H9 (cell line): ENCODE data around the gene MBTPS1. TPM values are rescaled to one million over a fixed set of nuclear protein-coding genes. Genes with fewer than 3 reads are reported as not detected.

Experiments
- DNase-seq: peaks from one replicate; pipeline ENCODE4 v3.0.0-alpha.2; 2017
- H2AFZ ChIP-seq: one replicate; pipeline ENCODE4 v1.6.1; 2013; ENCODE audit warnings: mild to moderate bottlenecking, low read length, control low read depth, moderate library complexity
- H2AK5ac ChIP-seq: 2 replicates; pipeline ENCODE4 v1.6.1; 2013; ENCODE audit warnings: low read length, control low read depth, mixed read lengths; ENCODE audit not compliant: insufficient read length
- H2BK120ac ChIP-seq: one replicate; pipeline ENCODE4 v1.6.1; 2013; ENCODE audit warnings: low read depth, mild to moderate bottlenecking, low read length, control low read depth, inconsistent platforms; ENCODE audit not compliant: poor library complexity, severe bottlenecking
- H2BK12ac ChIP-seq: 2 replicates; pipeline ENCODE4 v1.6.1; 2013; ENCODE audit warnings: low read length, control low read depth, mixed read lengths, low read depth; ENCODE audit not compliant: insufficient read length
- H2BK15ac ChIP-seq: 2 replicates; pipeline ENCODE4 v1.6.1; 2013; ENCODE audit warnings: low read depth, low read length, control low read depth
- H2BK20ac ChIP-seq: one replicate; pipeline ENCODE4 v1.6.1; 2013; ENCODE audit warnings: low read depth, mild to moderate bottlenecking, low read length, control low read depth, inconsistent platforms; ENCODE audit not compliant: poor library complexity, severe bottlenecking
- H2BK5ac ChIP-seq: 2 replicates; pipeline ENCODE4 v1.6.1; 2013; ENCODE audit warnings: low read length, control low read depth, mixed read lengths; ENCODE audit not compliant: insufficient read length
- H3K14ac ChIP-seq: 2 replicates; pipeline ENCODE4 v1.6.1; 2013; ENCODE audit warnings: low read length, control low read depth; ENCODE audit not compliant: insufficient read depth
- H3K18ac ChIP-seq: 2 replicates; pipeline ENCODE4 v1.6.1; 2013; ENCODE audit warnings: low read depth, mild to moderate bottlenecking, mixed read lengths, low read length, control low read depth; ENCODE audit not compliant: insufficient read length
- H3K23ac ChIP-seq: 2 replicates; pipeline ENCODE4 v1.6.1; 2013; ENCODE audit warnings: low read length, control low read depth, mixed read lengths, low read depth; ENCODE audit not compliant: insufficient read length
- H3K23me2 ChIP-seq: 2 replicates; pipeline ENCODE4 v1.6.1; 2013; ENCODE audit warnings: low read depth, mild to moderate bottlenecking, mixed read lengths, low read length, control low read depth; ENCODE audit not compliant: insufficient read length, poor library complexity, severe bottlenecking
- H3K27ac ChIP-seq: 2 replicates; pipeline ENCODE4 v1.5.1; 2013; ENCODE audit warnings: low read length, control low read depth, mixed read lengths, low read depth; ENCODE audit not compliant: insufficient read length
- H3K27me3 ChIP-seq: 2 replicates; pipeline ENCODE4 v1.6.1; 2013; ENCODE audit warnings: low read length, control low read depth, inconsistent platforms; ENCODE audit not compliant: insufficient read depth
- H3K4ac ChIP-seq: 2 replicates; pipeline ENCODE4 v1.6.1; 2013; ENCODE audit warnings: low read depth, mild to moderate bottlenecking, control low read depth, inconsistent platforms, low read length, moderate library complexity
- H3K4me1 ChIP-seq: 2 replicates; pipeline ENCODE4 v1.6.1; 2013; ENCODE audit warnings: low read length, control low read depth, inconsistent platforms; ENCODE audit not compliant: insufficient read depth
- H3K4me2 ChIP-seq: 2 replicates; pipeline ENCODE4 v1.6.1; 2013; ENCODE audit warnings: low read length, control low read depth, mixed read lengths; ENCODE audit not compliant: insufficient read length, insufficient read depth
- H3K56ac ChIP-seq: 2 replicates; pipeline ENCODE4 v1.6.1; 2013; ENCODE audit warnings: low read depth, mild to moderate bottlenecking, mixed read lengths, low read length, control low read depth; ENCODE audit not compliant: insufficient read length
- H3K79me1 ChIP-seq: 2 replicates; pipeline ENCODE4 v1.6.1; 2013; ENCODE audit warnings: low read depth, mild to moderate bottlenecking, moderate library complexity, low read length, control low read depth, inconsistent platforms; ENCODE audit not compliant: insufficient read depth, poor library complexity, severe bottlenecking
- H3K79me2 ChIP-seq: 2 replicates; pipeline ENCODE4 v1.6.1; 2013; ENCODE audit warnings: low read length, control low read depth, inconsistent platforms; ENCODE audit not compliant: insufficient read depth
- H3K9ac ChIP-seq: 2 replicates; pipeline ENCODE4 v1.6.1; 2013; ENCODE audit warnings: low read length, control low read depth, mixed read lengths; ENCODE audit not compliant: insufficient read length; ENCODE audit errors: extremely low read depth
- H3K9me3 ChIP-seq: one replicate; pipeline ENCODE4 v1.6.1; 2013; ENCODE audit warnings: low read depth, low read length, inconsistent platforms; ENCODE audit not compliant: control insufficient read depth
- H3T11ph ChIP-seq: one replicate; pipeline ENCODE4 v1.6.1; 2013; ENCODE audit warnings: mild to moderate bottlenecking, low read length, control low read depth, inconsistent platforms
- H4K20me1 ChIP-seq: one replicate; pipeline ENCODE4 v1.6.1; 2013; ENCODE audit not compliant: control insufficient read depth, insufficient read length, insufficient read depth
- H4K5ac ChIP-seq: 2 replicates; pipeline ENCODE4 v1.6.1; 2013; ENCODE audit warnings: low read depth, mild to moderate bottlenecking, mixed read lengths, low read length, control low read depth; ENCODE audit not compliant: insufficient read length
- H4K8ac ChIP-seq: replicated peaks from 2 replicates; pipeline ENCODE4 v1.6.1; 2013; ENCODE audit warnings: low read length, control low read depth, mixed read lengths, low read depth; ENCODE audit not compliant: insufficient read length
- H4K91ac ChIP-seq: 2 replicates; pipeline ENCODE4 v1.6.1; 2013; ENCODE audit warnings: low read depth, mild to moderate bottlenecking, moderate library complexity, mixed read lengths, low read length, control low read depth; ENCODE audit not compliant: insufficient read length
- H3K27ac Mint-ChIP-seq, 3 experiments: 2 replicates in 2 of 3; 3 replicates in 1 of 3; pipeline ENCODE4 v1.8.0; 2020 to 2021; ENCODE audit warnings: mixed read lengths in 3 of 3, mild to moderate bottlenecking in 1 of 3, moderate library complexity in 1 of 3
- H3K27me3 Mint-ChIP-seq: 2 replicates; pipeline ENCODE4 v1.8.0; 2021; ENCODE audit warnings: low read depth, mild to moderate bottlenecking, moderate library complexity, mixed read lengths
- H3K36me3 Mint-ChIP-seq, 3 experiments: 2 replicates in 2 of 3; 3 replicates in 1 of 3; pipeline ENCODE4 v1.8.0; 2020 to 2021; ENCODE audit warnings: low read depth in 3 of 3, mixed read lengths in 3 of 3; ENCODE audit not compliant: insufficient read depth in 1 of 3
- H3K4me1 Mint-ChIP-seq, 2 experiments: 2 replicates each; pipeline ENCODE4 v1.8.0; 2020; ENCODE audit warnings: mixed read lengths in 2 of 2
- H3K4me3 Mint-ChIP-seq, 2 experiments: 2 replicates in 1 of 2; 3 replicates in 1 of 2; pipeline ENCODE4 v1.8.0; 2020 to 2021; ENCODE audit warnings: mild to moderate bottlenecking in 2 of 2, mixed read lengths in 2 of 2, moderate library complexity in 1 of 2
- H3K9me3 Mint-ChIP-seq, 2 experiments: 2 replicates in 1 of 2; 3 replicates in 1 of 2; pipeline ENCODE4 v1.8.0; 2020; ENCODE audit warnings: mild to moderate bottlenecking in 2 of 2, mixed read lengths in 2 of 2, moderate library complexity in 1 of 2
- WGBS: extraction: QIAGEN DNeasy Blood & Tissue Kit; methylation state at CpG from one replicate; pipeline ENCODE4 v1.1.7; 2013; ENCODE audit warnings: missing lambda C conversion rate, low lambda C conversion rate, mixed read lengths; ENCODE audit not compliant: insufficient read length; ENCODE audit errors: extremely low coverage; 5-methylcytosine and 5-hydroxymethylcytosine counted together
- total RNA-seq: library from RNA; stranded (reverse); gene quantifications from 2 replicates; pipeline ENCODE4 v1.2.1, GENCODE V29; 2021
- TF ChIP-seq, protein P1 (sequence below): fragments of 200-600 bp; sonication (generic); conservative IDR thresholded peaks from 3 replicates; pipeline ENCODE4 v1.8.0; 2021; ENCODE audit warnings: antibody characterized with exemption, mild to moderate bottlenecking

MBTPS1 gene
- total RNA-seq, 1 experiment from 2014 or later, result 48.7 TPM

- no peak overlapping the region for H3K4ac ChIP-seq
- H3K79me1 ChIP-seq, result no peaks in the 10 kb centered on the region
- no peaks in the 10 kb centered on the region for H3K4me1 ChIP-seq
- H3K4me1 Mint-ChIP-seq, result no peaks in the 10 kb centered on the region
- H3K27ac Mint-ChIP-seq, result no peak overlapping the region
- no peak overlapping the region for H3K56ac ChIP-seq
- H4K8ac ChIP-seq, result no peak overlapping the region
- H4K20me1 ChIP-seq, result no peaks in the 10 kb centered on the region
- no peak overlapping the region for H2BK12ac ChIP-seq
- no peaks in the 10 kb centered on the region for H3K9me3 Mint-ChIP-seq
- no peak overlapping the region for H4K5ac ChIP-seq
- no peaks in the 10 kb centered on the region for H3K27me3 ChIP-seq
- no CpG with 5 or more reads among the region's 3 CpGs for WGBS
- no peak overlapping the region for H2AK5ac ChIP-seq
- no peak overlapping the region for H3T11ph ChIP-seq
- H3K18ac ChIP-seq, result no peak overlapping the region
- H4K91ac ChIP-seq, result no peak overlapping the region
- no peaks in the 10 kb centered on the region for H3K79me2 ChIP-seq
- no peak overlapping the region for H3K23ac ChIP-seq
- H3K27me3 Mint-ChIP-seq, result no peaks in the 10 kb centered on the region
- H3K4me3 Mint-ChIP-seq, result no peak overlapping the region
- H3K9me3 ChIP-seq, result no peaks in the 10 kb centered on the region
- no peak overlapping the region for H3K27ac ChIP-seq
- DNase-seq, result no peak
- H3K14ac ChIP-seq, result no peak overlapping the region
- H3K9ac ChIP-seq, result no peak overlapping the region
- H2BK120ac ChIP-seq, result no peak overlapping the region
- TF ChIP-seq, protein P1, sequence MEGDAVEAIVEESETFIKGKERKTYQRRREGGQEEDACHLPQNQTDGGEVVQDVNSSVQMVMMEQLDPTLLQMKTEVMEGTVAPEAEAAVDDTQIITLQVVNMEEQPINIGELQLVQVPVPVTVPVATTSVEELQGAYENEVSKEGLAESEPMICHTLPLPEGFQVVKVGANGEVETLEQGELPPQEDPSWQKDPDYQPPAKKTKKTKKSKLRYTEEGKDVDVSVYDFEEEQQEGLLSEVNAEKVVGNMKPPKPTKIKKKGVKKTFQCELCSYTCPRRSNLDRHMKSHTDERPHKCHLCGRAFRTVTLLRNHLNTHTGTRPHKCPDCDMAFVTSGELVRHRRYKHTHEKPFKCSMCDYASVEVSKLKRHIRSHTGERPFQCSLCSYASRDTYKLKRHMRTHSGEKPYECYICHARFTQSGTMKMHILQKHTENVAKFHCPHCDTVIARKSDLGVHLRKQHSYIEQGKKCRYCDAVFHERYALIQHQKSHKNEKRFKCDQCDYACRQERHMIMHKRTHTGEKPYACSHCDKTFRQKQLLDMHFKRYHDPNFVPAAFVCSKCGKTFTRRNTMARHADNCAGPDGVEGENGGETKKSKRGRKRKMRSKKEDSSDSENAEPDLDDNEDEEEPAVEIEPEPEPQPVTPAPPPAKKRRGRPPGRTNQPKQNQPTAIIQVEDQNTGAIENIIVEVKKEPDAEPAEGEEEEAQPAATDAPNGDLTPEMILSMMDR, result no peak
- H3K36me3 Mint-ChIP-seq, result peaks cover 10 to 58% (median 37%) of the 10 kb centered on the region in 3 experiments; a peak in 6 of 7 replicates
- H3K4me2 ChIP-seq, result no peak overlapping the region
- no peak overlapping the region for H2BK15ac ChIP-seq
- no peaks in the 10 kb centered on the region for H3K23me2 ChIP-seq
- no peak overlapping the region for H2BK20ac ChIP-seq
- no peak overlapping the region for H2BK5ac ChIP-seq
- H2AFZ ChIP-seq, result no peak overlapping the region
Observed at GRCh38 chr16:84074721-84075120, 42.0 kb downstream of the MBTPS1 start.
